ENCODE measurements around the gene MYBPH.

The MYBPH gene

DNA sequence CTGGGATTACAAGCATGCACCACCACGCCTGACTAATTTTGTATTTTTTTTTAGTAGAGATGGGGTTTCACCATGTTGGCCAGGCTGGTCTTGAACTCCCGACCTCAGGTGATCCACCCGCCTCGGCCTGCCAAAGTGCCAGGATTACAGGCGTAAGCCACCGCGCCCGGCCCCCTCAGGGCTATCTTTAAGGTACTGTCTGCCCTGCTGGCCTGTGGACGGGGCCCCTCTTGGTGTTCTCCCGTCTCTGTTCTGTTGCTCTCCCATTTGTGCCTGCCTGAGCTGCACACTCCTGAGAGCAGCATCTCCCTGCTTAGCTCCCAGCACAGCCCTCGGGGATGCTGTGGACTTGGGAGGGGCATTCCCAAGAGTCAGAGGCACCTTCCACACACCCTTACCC is 13.9 kb downstream of the MYBPH start:
- no peak for DNase-seq
- H4K8ac ChIP-seq (ENCODE audit: low read length), result no peak overlapping the region
- H3K4me2 ChIP-seq (ENCODE audit: low read length, poor library complexity, severe bottlenecking), result no peak overlapping the region
- no peak overlapping the region for H3K9ac ChIP-seq (ENCODE audit: low read length)
- 95% methylated on average over 11 of the region's 11 CpGs for whole genome bisulfite sequencing
- no peak overlapping the region for H3K23ac ChIP-seq (ENCODE audit: low read length in 2 of 2)
- no peak overlapping the region for H3K4ac ChIP-seq (ENCODE audit: low read depth in 1 of 2, low read length in 2 of 2)
- H3K9me3 ChIP-seq (ENCODE audit: control insufficient read depth, low read length), result peaks cover 11% of the 10 kb centered on the region
- no peak overlapping the region for H2BK12ac ChIP-seq (ENCODE audit: low read length in 2 of 2)
- no peak overlapping the region for H3K4me3 ChIP-seq (ENCODE audit: insufficient read depth in 1 of 2, low read depth in 1 of 2, low read length in 2 of 2)
- no peak overlapping the region for H4K91ac ChIP-seq (ENCODE audit: low read length)
- H2AFZ ChIP-seq (ENCODE audit: low read depth, low read length), result no peak overlapping the region
- no peak overlapping the region for H2AK5ac ChIP-seq (ENCODE audit: low read length, severe bottlenecking)
- no peak overlapping the region for H3K14ac ChIP-seq (ENCODE audit: low read length in 2 of 2)
- H2BK5ac ChIP-seq (ENCODE audit: low read depth, low read length, poor library complexity, severe bottlenecking), result no peak overlapping the region
- H3K27ac ChIP-seq (ENCODE audit: low read length, poor library complexity, severe bottlenecking), result no peak overlapping the region
- no peak overlapping the region for H3K18ac ChIP-seq (ENCODE audit: low read depth in 1 of 2, low read length in 2 of 2)
- no peak overlapping the region for H2BK120ac ChIP-seq (ENCODE audit: low read depth, low read length)
- H3K4me1 ChIP-seq (ENCODE audit: control insufficient read depth, insufficient read depth, low read depth, low read length), result peaks cover 8% of the 10 kb centered on the region
- peaks cover 50% of the 10 kb centered on the region for H3K79me1 ChIP-seq (replicated peaks; ENCODE audit: low read length, poor library complexity, severe bottlenecking)
- no peak overlapping the region for H2BK15ac ChIP-seq (ENCODE audit: low read depth, poor library complexity, severe bottlenecking)
- H3K27me3 ChIP-seq (ENCODE audit: control insufficient read depth in 1 of 2, insufficient read depth in 1 of 2, low read length in 2 of 2), result peaks cover 0 to 3% of the 10 kb centered on the region in 2 experiments
- peaks cover 34 to 54% of the 10 kb centered on the region in 2 experiments for H3K36me3 ChIP-seq (ENCODE audit: control insufficient read depth in 1 of 2, insufficient read depth in 2 of 2, low read depth in 1 of 2, low read length in 2 of 2)

DNA sequence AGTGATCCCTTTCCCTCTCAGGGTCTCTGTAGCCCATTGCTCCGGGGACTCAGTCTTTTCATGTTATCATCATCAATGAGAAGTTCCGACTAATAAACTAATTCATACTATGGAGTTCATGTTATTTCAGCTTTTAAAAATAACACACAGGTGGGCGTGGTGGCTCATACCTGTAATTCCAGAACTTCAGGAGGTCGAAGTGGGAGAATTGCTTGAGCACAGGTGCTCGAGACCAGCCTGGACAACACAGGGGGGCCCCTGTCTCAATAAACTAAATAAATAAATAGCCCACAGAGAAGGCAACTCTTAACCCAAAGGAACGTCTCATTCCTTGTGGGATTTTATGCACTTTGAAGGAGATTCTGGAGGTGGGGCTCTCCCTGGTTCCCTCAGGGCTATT is 14.5 kb downstream of the MYBPH start:
- H3K14ac ChIP-seq (ENCODE audit: low read length in 2 of 2), result no peak overlapping the region
- H2BK120ac ChIP-seq (ENCODE audit: low read depth, low read length), result no peak overlapping the region
- H3K27ac ChIP-seq (ENCODE audit: low read length, poor library complexity, severe bottlenecking), result no peak overlapping the region
- no peak for DNase-seq
- H3K36me3 ChIP-seq (ENCODE audit: control insufficient read depth in 1 of 2, insufficient read depth in 2 of 2, low read depth in 1 of 2, low read length in 2 of 2), result peaks cover 34 to 49% of the 10 kb centered on the region in 2 experiments
- H3K4me3 ChIP-seq (ENCODE audit: insufficient read depth in 1 of 2, low read depth in 1 of 2, low read length in 2 of 2), result no peak overlapping the region
- H2BK15ac ChIP-seq (ENCODE audit: low read depth, poor library complexity, severe bottlenecking), result no peak overlapping the region
- no peak overlapping the region for H2AK5ac ChIP-seq (ENCODE audit: low read length, severe bottlenecking)
- no peak overlapping the region for H3K4me2 ChIP-seq (ENCODE audit: low read length, poor library complexity, severe bottlenecking)
- H3K18ac ChIP-seq (ENCODE audit: low read depth in 1 of 2, low read length in 2 of 2), result no peak overlapping the region
- H2BK12ac ChIP-seq (ENCODE audit: low read length in 2 of 2), result no peak overlapping the region
- no peak overlapping the region for H4K8ac ChIP-seq (ENCODE audit: low read length)
- H3K9ac ChIP-seq (ENCODE audit: low read length), result no peak overlapping the region
- 78% methylated on average over 5 of the region's 6 CpGs for WGBS
- peaks cover 51% of the 10 kb centered on the region for H3K79me1 ChIP-seq (replicated peaks; ENCODE audit: low read length, poor library complexity, severe bottlenecking)
- peaks cover 8% of the 10 kb centered on the region for H3K4me1 ChIP-seq (ENCODE audit: control insufficient read depth, insufficient read depth, low read depth, low read length)
- H3K23ac ChIP-seq (ENCODE audit: low read length in 2 of 2), result no peak overlapping the region
- H3K27me3 ChIP-seq (ENCODE audit: control insufficient read depth in 1 of 2, insufficient read depth in 1 of 2, low read length in 2 of 2), result peaks cover 0 to 3% of the 10 kb centered on the region in 2 experiments
- peaks cover 11% of the 10 kb centered on the region for H3K9me3 ChIP-seq (ENCODE audit: control insufficient read depth, low read length)
- H3K4ac ChIP-seq (ENCODE audit: low read depth in 1 of 2, low read length in 2 of 2), result no peak overlapping the region
- H4K91ac ChIP-seq (ENCODE audit: low read length), result no peak overlapping the region
- no peak overlapping the region for H2BK5ac ChIP-seq (ENCODE audit: low read depth, low read length, poor library complexity, severe bottlenecking)
- no peak overlapping the region for H2AFZ ChIP-seq (ENCODE audit: low read depth, low read length)

DNA sequence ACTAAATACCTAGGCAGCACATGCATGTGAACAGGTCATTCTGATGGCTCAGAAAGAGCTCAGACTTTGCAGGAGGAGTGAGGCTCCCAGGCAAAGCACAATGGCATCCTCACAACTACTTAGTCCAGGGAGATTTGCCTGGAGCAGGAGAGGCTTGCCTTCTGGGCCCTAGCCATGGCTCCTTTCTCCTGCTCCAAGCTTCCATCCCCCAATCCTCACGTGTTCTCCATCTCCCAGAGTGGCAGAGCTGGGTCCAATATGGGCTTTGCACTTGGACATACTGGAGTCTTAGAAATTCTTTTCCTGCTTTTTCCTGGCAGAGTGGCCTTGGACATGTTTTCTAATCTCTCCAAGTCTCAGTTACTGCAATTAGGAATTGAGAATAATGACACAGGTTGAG is 15.8 kb downstream of the MYBPH start:
- H2BK5ac ChIP-seq (ENCODE audit: low read depth, low read length, poor library complexity, severe bottlenecking), result no peak overlapping the region
- H2BK120ac ChIP-seq (ENCODE audit: low read depth, low read length), result no peak overlapping the region
- no peak overlapping the region for H3K14ac ChIP-seq (ENCODE audit: low read length in 2 of 2)
- no peak overlapping the region for H4K91ac ChIP-seq (ENCODE audit: low read length)
- H3K27me3 ChIP-seq (ENCODE audit: control insufficient read depth in 1 of 2, insufficient read depth in 1 of 2, low read length in 2 of 2), result peaks cover 0 to 3% of the 10 kb centered on the region in 2 experiments
- H3K4ac ChIP-seq (ENCODE audit: low read depth in 1 of 2, low read length in 2 of 2), result no peak overlapping the region
- peaks cover 25 to 36% of the 10 kb centered on the region in 2 experiments for H3K36me3 ChIP-seq (ENCODE audit: control insufficient read depth in 1 of 2, insufficient read depth in 2 of 2, low read depth in 1 of 2, low read length in 2 of 2)
- no peak overlapping the region for H3K27ac ChIP-seq (ENCODE audit: low read length, poor library complexity, severe bottlenecking)
- DNase-seq, result no peak
- no peak overlapping the region for H4K8ac ChIP-seq (ENCODE audit: low read length)
- H2AFZ ChIP-seq (ENCODE audit: low read depth, low read length), result no peak overlapping the region
- no peak overlapping the region for H3K4me2 ChIP-seq (ENCODE audit: low read length, poor library complexity, severe bottlenecking)
- WGBS, result 78% methylated on average over 1 of the region's 1 CpG
- peaks cover 43% of the 10 kb centered on the region for H3K79me1 ChIP-seq (replicated peaks; ENCODE audit: low read length, poor library complexity, severe bottlenecking)
- H2BK12ac ChIP-seq (ENCODE audit: low read length in 2 of 2), result no peak overlapping the region
- no peak overlapping the region for H3K4me3 ChIP-seq (ENCODE audit: insufficient read depth in 1 of 2, low read depth in 1 of 2, low read length in 2 of 2)
- no peak overlapping the region for H3K23ac ChIP-seq (ENCODE audit: low read length in 2 of 2)
- no peak overlapping the region for H2BK15ac ChIP-seq (ENCODE audit: low read depth, poor library complexity, severe bottlenecking)
- H3K18ac ChIP-seq (ENCODE audit: low read depth in 1 of 2, low read length in 2 of 2), result no peak overlapping the region
- H3K4me1 ChIP-seq (ENCODE audit: control insufficient read depth, insufficient read depth, low read depth, low read length), result peaks cover 16% of the 10 kb centered on the region
- H3K9me3 ChIP-seq (ENCODE audit: control insufficient read depth, low read length), result peaks cover 11% of the 10 kb centered on the region
- H3K9ac ChIP-seq (ENCODE audit: low read length), result no peak overlapping the region
- no peak overlapping the region for H2AK5ac ChIP-seq (ENCODE audit: low read length, severe bottlenecking)

DNA sequence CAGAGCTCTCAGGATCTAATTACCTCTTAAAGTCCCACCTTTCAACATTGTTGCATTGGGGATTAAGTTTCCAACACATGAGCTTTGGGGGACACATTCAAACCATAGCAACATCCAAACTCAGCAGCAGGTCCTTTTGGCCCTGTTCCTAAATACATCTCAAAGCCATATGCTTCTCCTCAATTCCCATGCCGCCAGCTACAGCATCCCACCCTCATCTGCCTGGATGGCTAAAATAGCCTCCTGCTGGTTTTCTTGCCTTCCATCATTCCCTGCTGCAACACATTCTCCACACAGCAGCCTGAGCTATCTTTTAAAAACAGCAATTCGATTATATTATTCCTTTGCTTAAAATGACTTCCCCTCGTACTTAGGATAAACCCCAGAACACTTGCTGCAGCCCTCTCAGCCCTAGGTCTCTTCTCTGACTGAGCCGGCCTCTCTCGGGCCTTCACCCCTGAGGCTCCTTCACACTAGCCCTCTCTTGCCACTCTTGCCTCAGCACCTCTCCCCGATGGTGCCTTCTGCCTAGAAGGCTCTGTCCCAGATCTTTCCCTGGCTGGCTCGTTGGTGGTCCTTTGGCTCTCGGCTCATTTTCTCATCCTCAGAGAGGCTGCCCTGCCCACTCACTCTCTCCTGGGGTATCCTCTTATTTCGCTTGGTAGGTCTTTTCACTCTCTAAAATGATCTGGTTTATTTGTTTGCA is 16.5 kb downstream of the MYBPH start:
- H3K27me3 ChIP-seq (ENCODE audit: control insufficient read depth in 1 of 2, insufficient read depth in 1 of 2, low read length in 2 of 2), result peaks cover 0 to 3% of the 10 kb centered on the region in 2 experiments
- 95% methylated on average over 8 of the region's 9 CpGs for WGBS
- no peak overlapping the region for H3K14ac ChIP-seq (ENCODE audit: low read length in 2 of 2)
- H4K8ac ChIP-seq (ENCODE audit: low read length), result no peak overlapping the region
- H3K4me3 ChIP-seq (ENCODE audit: insufficient read depth in 1 of 2, low read depth in 1 of 2, low read length in 2 of 2), result no peak overlapping the region
- peaks cover 40% of the 10 kb centered on the region for H3K79me1 ChIP-seq (replicated peaks; ENCODE audit: low read length, poor library complexity, severe bottlenecking)
- no peak overlapping the region for H3K18ac ChIP-seq (ENCODE audit: low read depth in 1 of 2, low read length in 2 of 2)
- no peak overlapping the region for H2AK5ac ChIP-seq (ENCODE audit: low read length, severe bottlenecking)
- DNase-seq, result no peak
- H2BK12ac ChIP-seq (ENCODE audit: low read length in 2 of 2), result no peak overlapping the region
- H3K4me1 ChIP-seq (ENCODE audit: control insufficient read depth, insufficient read depth, low read depth, low read length), result peaks cover 22% of the 10 kb centered on the region
- H2BK5ac ChIP-seq (ENCODE audit: low read depth, low read length, poor library complexity, severe bottlenecking), result no peak overlapping the region
- H2BK120ac ChIP-seq (ENCODE audit: low read depth, low read length), result no peak overlapping the region
- peaks cover 11% of the 10 kb centered on the region for H3K9me3 ChIP-seq (ENCODE audit: control insufficient read depth, low read length)
- H3K4ac ChIP-seq (ENCODE audit: low read depth in 1 of 2, low read length in 2 of 2), result no peak overlapping the region
- no peak overlapping the region for H3K23ac ChIP-seq (ENCODE audit: low read length in 2 of 2)
- no peak overlapping the region for H3K9ac ChIP-seq (ENCODE audit: low read length)
- H3K36me3 ChIP-seq (ENCODE audit: control insufficient read depth in 1 of 2, insufficient read depth in 2 of 2, low read depth in 1 of 2, low read length in 2 of 2), result peaks cover 21 to 33% of the 10 kb centered on the region in 2 experiments
- no peak overlapping the region for H3K27ac ChIP-seq (ENCODE audit: low read length, poor library complexity, severe bottlenecking)
- H3K4me2 ChIP-seq (ENCODE audit: low read length, poor library complexity, severe bottlenecking), result no peak overlapping the region
- no peak overlapping the region for H2BK15ac ChIP-seq (ENCODE audit: low read depth, poor library complexity, severe bottlenecking)
- H2AFZ ChIP-seq (ENCODE audit: low read depth, low read length), result no peak overlapping the region
- H4K91ac ChIP-seq (ENCODE audit: low read length), result no peak overlapping the region
